Mesothelial cell of epicardium (in vitro differentiated cells): Measurements from ENCODE around the gene ZNF487. TPM values are rescaled to one million over a fixed set of nuclear protein-coding genes. Genes with fewer than 3 reads are reported as not detected.
"Not testable (repeated sequence)": the region's sequence is repeated elsewhere in the genome, so short reads cannot be mapped to it uniquely, and the experiment has no call there.

Experiments used
- DNase-seq, 2 experiments: peaks; one replicate each; pipeline ENCODE4 v3.0.0; 2021; ENCODE audit warnings: low spot score in 2 of 2; ENCODE audit not compliant: unreplicated experiment in 2 of 2
- H3K27ac Mint-ChIP-seq: 2 replicates; pipeline ENCODE4 v1.8.0; 2021; ENCODE audit warnings: mixed read lengths
- H3K27me3 Mint-ChIP-seq: 2 replicates; pipeline ENCODE4 v1.8.0; 2021; ENCODE audit warnings: low read depth, mixed read lengths
- H3K36me3 Mint-ChIP-seq: 2 replicates; pipeline ENCODE4 v1.8.0; 2021; ENCODE audit warnings: mixed read lengths
- H3K4me1 Mint-ChIP-seq: 2 replicates; pipeline ENCODE4 v1.8.0; 2021; ENCODE audit warnings: mixed read lengths
- H3K4me3 Mint-ChIP-seq: 2 replicates; pipeline ENCODE4 v1.8.0; 2021; ENCODE audit warnings: mild to moderate bottlenecking, moderate library complexity, mixed read lengths
- H3K9me3 Mint-ChIP-seq: 2 replicates; pipeline ENCODE4 v1.8.0; 2021; ENCODE audit warnings: mixed read lengths
- total RNA-seq: library from RNA; stranded (reverse); gene quantifications from 3 replicates; pipeline ENCODE4 v1.2.1, GENCODE V29; 2021
- TF ChIP-seq, protein P1 (sequence below): fragments of 200-600 bp; sonication (generic); IDR thresholded peaks from one replicate; pipeline ENCODE4 v1.5.0; 2021; ENCODE audit warnings: antibody characterized with exemption; ENCODE audit not compliant: unreplicated experiment

Gene ZNF487
- total RNA-seq, 1 donor from 2014 or later: 3.4 TPM

DNA sequence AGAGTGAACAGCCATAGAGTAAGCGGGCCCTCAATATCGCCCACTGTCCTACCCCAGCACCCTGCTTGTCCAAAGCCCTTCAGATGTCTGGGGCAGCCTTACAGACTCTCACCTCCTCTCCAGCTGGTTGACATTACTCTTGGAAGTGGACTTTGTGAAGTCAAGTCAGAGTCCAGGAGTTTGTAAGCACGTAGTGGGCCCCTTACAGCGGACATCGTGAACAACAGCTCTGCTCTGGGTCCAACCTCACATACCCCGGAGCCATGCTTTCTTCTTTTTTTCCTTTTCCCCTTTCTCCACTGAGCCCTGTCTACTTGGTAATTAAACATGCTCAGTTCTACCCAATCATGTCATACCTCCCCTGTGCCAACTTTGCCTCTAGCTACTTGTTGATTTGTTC lies 45.4 kb upstream of the ZNF487 start:
- Mint-ChIP-seq H3K4me3 (no peak overlapping the region), H3K27me3 (no peaks in the 10 kb centered on the region), H3K4me1 (peaks cover 38% of the 10 kb centered on the region), H3K9me3 (no peaks in the 10 kb centered on the region), H3K27ac (peak overlapping the region; percentile 77), H3K36me3 (peaks cover 45% of the 10 kb centered on the region)
- no peak for DNase-seq
- TF ChIP-seq, protein P1, sequence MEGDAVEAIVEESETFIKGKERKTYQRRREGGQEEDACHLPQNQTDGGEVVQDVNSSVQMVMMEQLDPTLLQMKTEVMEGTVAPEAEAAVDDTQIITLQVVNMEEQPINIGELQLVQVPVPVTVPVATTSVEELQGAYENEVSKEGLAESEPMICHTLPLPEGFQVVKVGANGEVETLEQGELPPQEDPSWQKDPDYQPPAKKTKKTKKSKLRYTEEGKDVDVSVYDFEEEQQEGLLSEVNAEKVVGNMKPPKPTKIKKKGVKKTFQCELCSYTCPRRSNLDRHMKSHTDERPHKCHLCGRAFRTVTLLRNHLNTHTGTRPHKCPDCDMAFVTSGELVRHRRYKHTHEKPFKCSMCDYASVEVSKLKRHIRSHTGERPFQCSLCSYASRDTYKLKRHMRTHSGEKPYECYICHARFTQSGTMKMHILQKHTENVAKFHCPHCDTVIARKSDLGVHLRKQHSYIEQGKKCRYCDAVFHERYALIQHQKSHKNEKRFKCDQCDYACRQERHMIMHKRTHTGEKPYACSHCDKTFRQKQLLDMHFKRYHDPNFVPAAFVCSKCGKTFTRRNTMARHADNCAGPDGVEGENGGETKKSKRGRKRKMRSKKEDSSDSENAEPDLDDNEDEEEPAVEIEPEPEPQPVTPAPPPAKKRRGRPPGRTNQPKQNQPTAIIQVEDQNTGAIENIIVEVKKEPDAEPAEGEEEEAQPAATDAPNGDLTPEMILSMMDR: no peak

DNA sequence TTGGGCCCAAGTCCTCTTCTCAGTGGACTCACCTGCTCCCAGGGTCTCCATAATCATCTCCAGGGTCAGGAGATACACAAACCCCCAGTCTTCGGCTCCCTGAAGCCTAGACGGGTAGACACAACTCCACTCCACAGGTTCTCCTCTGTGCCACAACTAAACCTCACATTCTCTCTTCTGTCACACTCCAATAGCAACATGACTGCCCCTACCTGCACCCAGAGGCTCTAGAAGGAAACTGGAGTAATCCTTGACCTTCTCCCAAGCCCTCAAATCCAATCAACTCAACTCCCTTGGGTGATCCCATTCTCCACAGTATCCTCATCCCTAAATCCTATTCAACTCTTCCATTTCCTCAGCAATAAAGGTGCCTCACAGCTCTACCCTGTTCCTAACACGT lies 44.2 kb upstream of the ZNF487 start:
- no peak for DNase-seq
- H3K4me1 Mint-ChIP-seq: peaks cover 44% of the 10 kb centered on the region
- H3K27me3 Mint-ChIP-seq: no peaks in the 10 kb centered on the region
- no peaks in the 10 kb centered on the region for H3K9me3 Mint-ChIP-seq
- TF ChIP-seq, protein P1: no peak
- no peak overlapping the region for H3K27ac Mint-ChIP-seq
- peaks cover 33% of the 10 kb centered on the region for H3K36me3 Mint-ChIP-seq
- H3K4me3 Mint-ChIP-seq: no peak overlapping the region

DNA sequence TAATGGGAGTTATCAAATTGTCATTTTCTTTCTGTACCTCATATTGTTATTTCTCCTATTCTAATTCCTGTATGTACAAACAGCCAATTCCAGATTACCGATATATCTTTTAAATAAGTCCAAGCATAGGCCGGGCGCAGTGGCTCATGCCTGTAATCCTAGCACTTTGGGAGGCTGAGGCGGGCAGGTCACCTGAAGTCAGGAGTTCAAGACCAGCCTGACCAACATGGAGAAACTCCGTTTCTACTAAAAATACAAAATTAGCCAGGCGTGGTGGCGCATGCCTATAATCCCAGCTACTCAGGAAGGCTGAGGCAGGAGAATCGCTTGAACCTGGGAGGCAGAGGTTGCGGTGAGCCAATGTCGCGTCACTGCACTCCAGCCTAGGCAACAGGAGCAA lies 43.7 kb upstream of the ZNF487 start:
- peaks cover 48% of the 10 kb centered on the region for H3K4me1 Mint-ChIP-seq
- H3K36me3 Mint-ChIP-seq: peaks cover 30% of the 10 kb centered on the region

DNA sequence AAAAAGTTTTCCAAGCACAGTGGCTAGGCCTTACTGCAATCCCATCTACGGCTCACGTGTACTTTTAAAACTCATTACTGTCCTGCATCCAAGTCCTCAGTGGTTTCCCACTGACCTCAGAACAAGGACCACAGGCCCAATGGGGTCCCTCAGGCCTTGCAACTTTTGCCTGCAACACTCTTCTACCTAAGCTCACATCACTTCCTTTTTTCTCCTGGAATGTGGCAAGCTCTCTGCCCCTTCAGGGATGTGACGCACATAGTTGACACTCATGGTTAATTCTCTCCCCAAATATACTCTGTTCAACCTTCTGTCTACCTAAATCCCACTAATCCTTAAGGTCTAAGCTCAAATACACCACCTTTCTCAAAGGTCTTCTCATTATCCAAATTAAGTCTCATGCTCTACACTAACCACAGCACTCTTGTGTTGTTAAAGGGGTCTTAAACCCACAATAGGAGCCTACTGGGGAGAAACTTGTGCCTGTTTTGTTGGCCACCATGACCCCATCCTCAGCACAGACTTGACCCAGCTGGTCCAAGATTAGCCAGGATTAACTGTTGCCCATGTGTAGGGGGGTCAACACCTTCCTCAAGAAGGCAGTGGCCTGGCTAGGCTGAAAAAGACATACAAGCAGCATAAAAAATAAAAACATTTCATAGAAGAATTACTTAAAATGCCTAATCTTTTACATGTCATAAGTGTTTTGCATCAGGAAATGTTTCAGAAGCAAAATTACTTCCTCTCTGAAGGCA lies 43.1 kb upstream of the ZNF487 start:
- Mint-ChIP-seq H3K27me3 (no peaks in the 10 kb centered on the region), H3K9me3 (no peaks in the 10 kb centered on the region), H3K4me1 (peaks cover 50% of the 10 kb centered on the region), H3K27ac (no peak overlapping the region), H3K4me3 (no peak overlapping the region), H3K36me3 (peaks cover 25% of the 10 kb centered on the region)
- DNase-seq: no peak
- TF ChIP-seq, protein P1: no peak

More for the DNA sequence above, 43.7 kb upstream of the ZNF487 start:
- not testable (repeated sequence) for DNase-seq, H3K27me3 Mint-ChIP-seq, H3K4me3 Mint-ChIP-seq, H3K9me3 Mint-ChIP-seq, H3K27ac Mint-ChIP-seq

GRCh38 chr10:43394868-43395267 lies 42.0 kb upstream of the ZNF487 start:
- TF ChIP-seq, protein P1: no peak
- H3K9me3 Mint-ChIP-seq: no peaks in the 10 kb centered on the region
- H3K36me3 Mint-ChIP-seq: peaks cover 24% of the 10 kb centered on the region
- H3K27me3 Mint-ChIP-seq: no peaks in the 10 kb centered on the region
- H3K27ac Mint-ChIP-seq: peak overlapping the region; percentile 99
- H3K4me3 Mint-ChIP-seq: peak overlapping the region; percentile 88
- no peak for DNase-seq
- peaks cover 53% of the 10 kb centered on the region for H3K4me1 Mint-ChIP-seq

- DNase-seq: peak in 1 of 2 experiments; percentile 54
- H3K9me3 Mint-ChIP-seq: no peaks in the 10 kb centered on the region
- no peaks in the 10 kb centered on the region for H3K27me3 Mint-ChIP-seq
- H3K27ac Mint-ChIP-seq: peak overlapping the region; percentile 99
- H3K4me3 Mint-ChIP-seq: peak overlapping the region; percentile 88
- peaks cover 19% of the 10 kb centered on the region for H3K36me3 Mint-ChIP-seq
- peaks cover 45% of the 10 kb centered on the region for H3K4me1 Mint-ChIP-seq
- TF ChIP-seq, protein P1: no peak
Observed at GRCh38 chr10:43395571-43396060, 41.3 kb upstream of the ZNF487 start.
